GM11168 (cell line): ENCODE results near the gene CXCR2.
"Not testable (repeated sequence)": the region's sequence is repeated elsewhere in the genome, so short reads cannot be mapped to it uniquely, and the experiment has no call there.

ENCODE experiments used
- in situ Hi-C: fragments of 300-500 bp; cut with MboI; formaldehyde crosslinking; loops from one replicate; pipeline ENCODE4 v1.12.0; 2022; ENCODE audit warnings: low sequenced_read_pairs; ENCODE audit not compliant: unreplicated experiment

Gene CXCR2

DNA sequence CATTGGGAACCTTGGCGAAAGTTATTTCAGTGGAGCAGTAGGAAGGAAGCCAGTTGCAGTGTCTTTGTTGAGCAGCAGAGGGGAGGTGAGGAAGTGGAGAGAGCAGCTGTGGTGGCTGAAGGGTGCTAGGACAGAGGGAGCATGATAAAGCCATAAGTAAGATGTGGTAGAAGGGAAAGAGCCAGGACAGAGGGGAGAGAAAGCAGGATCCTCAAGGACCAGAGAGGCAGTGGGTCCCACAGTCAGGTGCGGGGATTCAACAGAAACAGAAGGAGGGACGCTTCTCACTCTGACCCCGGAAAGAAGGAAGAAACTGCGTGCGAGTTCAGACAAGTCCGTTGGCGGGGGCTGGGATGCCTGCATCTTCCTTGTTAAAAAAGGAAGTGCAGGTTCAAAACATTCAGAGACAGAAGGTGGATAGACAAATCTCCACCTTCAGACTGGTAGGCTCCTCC, at the start of gene CXCR2:
CXCR2 (plus strand) TSS at position 403 of the 455 bp plus-strand sequence. CDS start 8,774 bp downstream, outside the sequence.
- in situ Hi-C loops: no loop called here

DNA sequence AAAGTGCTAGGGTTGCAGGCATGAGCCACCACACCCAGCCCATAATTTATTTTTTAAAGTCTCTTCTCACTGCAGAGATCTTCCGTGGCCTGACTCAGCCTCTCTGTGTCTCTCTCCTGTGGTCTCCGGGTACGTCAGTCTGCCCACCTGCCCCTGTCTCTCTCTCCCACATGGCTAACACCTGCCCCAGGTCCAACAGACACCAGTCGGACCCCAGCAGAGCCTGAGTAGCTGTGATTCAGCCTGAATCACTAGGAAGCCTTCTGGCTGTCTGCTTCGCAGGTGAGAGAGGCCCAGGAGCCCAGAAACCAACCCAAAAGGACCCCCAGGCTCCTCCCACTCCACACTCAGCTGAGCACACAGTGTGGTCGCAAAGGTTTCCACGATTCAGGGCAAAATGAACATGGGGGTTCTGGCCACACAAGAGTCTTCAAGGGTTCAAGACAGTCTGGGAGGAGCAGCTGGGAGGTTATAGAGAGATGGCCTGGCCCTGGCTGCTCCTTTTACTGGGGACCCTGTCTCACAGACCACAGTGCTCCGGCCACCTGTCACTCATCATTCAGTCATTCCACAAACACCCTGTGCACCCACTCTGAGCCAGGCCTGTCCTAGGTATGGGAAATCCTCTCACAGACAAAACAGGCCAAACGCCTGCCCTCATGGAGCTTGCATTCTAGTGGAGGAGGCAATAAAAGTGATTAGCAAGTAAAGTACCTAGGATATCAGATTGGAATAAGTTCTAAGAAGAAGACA, 48.2 kb upstream of the CXCR2 start:
- in situ Hi-C loops: loop anchor here (25.0 kb wide), 1 partner anchor 290 kb away; no protein-coding TSS in a partner anchor

GRCh38 chr2:218079943-218080913, 45.6 kb upstream of the CXCR2 start:
- in situ Hi-C loops: loop anchor here (25.0 kb wide), 1 partner anchor 293 kb away; no protein-coding TSS in a partner anchor

DNA sequence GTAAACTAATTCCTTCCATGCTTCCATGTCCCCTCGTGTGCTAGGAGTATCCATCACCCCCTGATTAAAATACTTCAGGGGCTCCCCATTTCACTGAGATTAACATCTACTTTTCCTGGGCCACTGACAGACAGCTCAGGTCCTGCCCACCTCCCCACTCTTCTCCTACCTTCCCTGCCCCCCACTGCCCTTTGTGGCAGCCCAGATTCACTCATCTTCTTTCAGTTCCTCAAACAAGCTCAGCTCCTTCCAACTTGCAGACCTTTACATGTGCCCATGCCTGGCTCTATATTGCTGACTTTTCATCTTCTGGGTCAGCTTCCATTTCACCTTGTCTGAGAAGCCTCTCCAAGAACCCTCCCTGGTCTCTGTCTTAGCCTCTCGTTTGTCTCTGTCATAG, 44.8 kb upstream of the CXCR2 start:
- in situ Hi-C loops: loop anchor here (25.0 kb wide), 1 partner anchor 294 kb away; no protein-coding TSS in a partner anchor

DNA sequence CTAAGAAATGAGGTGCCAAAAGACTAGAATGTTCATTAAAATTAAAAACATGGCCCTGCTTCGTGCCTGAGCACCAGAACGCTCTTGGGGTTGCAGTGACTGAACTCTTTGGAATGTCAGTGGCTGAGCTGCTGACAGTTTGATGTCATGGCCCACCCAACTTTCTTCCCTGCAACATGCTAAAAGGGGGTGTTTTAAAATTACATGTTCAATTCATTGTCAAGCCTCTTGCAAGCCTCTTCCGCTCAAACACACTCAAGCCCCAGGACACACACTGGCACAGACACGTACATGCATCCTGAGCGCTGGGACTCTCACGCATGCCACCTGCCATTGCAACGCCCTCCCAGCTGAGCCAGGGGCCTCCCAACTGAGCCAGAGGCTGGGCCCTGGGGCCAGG, 44.1 kb upstream of the CXCR2 start:
- in situ Hi-C loops: loop anchor here (25.0 kb wide), 1 partner anchor 294 kb away; no protein-coding TSS in a partner anchor

GRCh38 chr2:218082586-218083351, 43.1 kb upstream of the CXCR2 start:
- in situ Hi-C loops: loop anchor here (25.0 kb wide), 1 partner anchor 295 kb away; no protein-coding TSS in a partner anchor

DNA sequence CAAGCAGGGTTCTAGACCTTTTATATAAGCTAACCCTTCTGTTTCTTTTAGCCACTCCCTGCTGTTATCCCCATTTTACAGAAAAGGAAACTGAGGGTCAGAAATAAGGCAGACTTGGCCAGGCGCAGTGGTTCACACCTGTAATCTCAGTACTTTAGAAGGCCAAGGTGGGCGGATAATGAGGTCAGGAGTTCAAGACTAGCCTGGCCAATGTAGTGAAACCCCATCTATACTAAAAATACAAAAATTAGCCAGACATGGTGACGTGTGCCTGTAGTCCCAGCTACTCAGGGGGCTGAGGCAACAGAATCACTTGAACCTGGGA, 42.5 kb upstream of the CXCR2 start:
- in situ Hi-C loops: loop anchor here (25.0 kb wide), 1 partner anchor 296 kb away; no protein-coding TSS in a partner anchor

DNA sequence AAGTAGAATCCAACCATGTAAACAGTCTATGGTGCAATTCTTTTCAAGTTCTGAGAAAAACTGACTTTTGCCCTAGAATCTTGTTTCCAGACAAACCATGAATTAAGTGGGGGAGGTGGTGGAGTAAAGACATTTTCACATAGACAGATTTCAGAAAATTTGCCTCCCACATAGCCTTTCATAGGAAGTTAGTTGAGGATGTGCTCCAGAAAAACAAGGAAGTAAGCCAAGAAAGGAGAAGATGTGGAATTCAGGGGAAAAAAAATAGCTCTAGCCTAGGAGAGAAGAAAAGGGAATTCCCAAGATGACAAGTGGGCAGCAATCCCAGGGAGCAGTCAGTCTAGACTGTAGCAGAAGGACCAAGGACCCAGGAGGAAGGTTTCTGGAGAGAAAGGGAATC, 39.4 kb upstream of the CXCR2 start:
- in situ Hi-C loops: loop anchor here (25.0 kb wide), 1 partner anchor 299 kb away; no protein-coding TSS in a partner anchor

- in situ Hi-C loops: loop anchor here (25.0 kb wide), 1 partner anchor 302 kb away; no protein-coding TSS in a partner anchor
These were observed 36.6 kb upstream of the CXCR2 start for GRCh38 chr2:218089259-218089658.

- in situ Hi-C loops: loop anchor here (25.0 kb wide), 1 partner anchor 304 kb away; no protein-coding TSS in a partner anchor
These were observed 34.1 kb upstream of the CXCR2 start for GRCh38 chr2:218091746-218092145.

GRCh38 chr2:218093879-218094278, 31.9 kb upstream of the CXCR2 start:
- in situ Hi-C loops: loop anchor here (25.0 kb wide), 1 partner anchor 307 kb away; no protein-coding TSS in a partner anchor

DNA sequence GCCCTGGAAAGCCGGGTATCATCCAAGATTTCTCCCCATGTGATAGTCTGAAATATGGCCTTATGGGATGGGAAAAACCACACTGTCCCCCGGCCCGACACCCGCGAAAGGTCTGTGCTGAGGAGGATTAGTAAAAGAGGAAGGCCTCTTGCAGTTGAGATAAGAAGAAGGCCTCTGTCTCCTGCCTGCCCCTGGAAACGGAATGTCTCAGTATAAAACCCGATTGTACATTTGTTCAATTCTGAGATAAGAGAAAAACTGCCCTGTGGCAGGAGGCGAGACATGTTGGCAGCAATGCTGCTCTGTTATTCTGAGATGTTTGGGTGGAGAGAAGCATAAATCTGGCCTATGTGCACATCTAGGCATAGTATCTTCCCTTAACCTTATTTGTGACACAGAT, 30.0 kb upstream of the CXCR2 start:
- in situ Hi-C loops: loop anchor here (5.0 to 25.0 kb wide), 2 partner anchors 46 to 309 kb away; no protein-coding TSS in a partner anchor

DNA sequence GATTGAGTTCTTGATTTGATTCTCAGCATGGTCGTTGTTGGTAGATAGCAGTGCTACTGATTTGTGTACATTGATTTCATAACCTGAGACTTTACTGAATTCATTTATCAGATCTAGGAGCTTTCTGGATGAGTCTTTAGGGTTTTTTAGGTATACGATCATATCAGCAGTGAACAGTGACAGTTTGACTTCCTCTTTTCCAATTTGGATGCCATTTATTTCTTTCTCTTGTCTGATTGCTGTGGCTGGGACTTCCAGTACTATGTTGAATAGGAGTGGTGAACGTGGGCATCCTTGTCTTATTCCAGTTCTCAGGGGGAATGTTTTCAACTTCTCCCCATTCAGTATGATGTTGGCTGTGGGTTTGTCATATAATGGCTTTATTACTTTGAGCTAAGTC, 27.9 kb upstream of the CXCR2 start:
- in situ Hi-C loops: loop anchor here (5.0 to 25.0 kb wide), 2 partner anchors 44 to 311 kb away; no protein-coding TSS in a partner anchor

DNA sequence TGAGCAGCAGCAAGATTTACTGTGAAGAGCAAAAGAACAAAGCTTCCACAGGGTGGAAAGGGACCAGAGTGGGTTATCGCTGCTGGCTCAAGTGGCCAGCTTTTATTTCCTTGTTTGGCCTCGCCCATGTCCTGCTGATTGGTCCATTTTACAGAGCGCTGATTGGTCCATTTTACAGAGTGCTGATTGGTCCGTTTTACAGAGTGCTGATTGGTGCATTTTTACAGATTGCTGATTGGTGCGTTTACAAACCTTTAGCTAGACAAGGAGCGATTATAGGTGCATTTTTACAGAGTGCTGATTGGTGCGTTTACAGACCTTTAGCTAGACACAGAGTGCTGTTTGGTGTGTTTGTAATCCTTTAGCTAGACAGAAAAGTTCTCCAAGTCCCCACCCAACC, 17.0 kb upstream of the CXCR2 start:
- in situ Hi-C loops: not testable (repeated sequence)

DNA sequence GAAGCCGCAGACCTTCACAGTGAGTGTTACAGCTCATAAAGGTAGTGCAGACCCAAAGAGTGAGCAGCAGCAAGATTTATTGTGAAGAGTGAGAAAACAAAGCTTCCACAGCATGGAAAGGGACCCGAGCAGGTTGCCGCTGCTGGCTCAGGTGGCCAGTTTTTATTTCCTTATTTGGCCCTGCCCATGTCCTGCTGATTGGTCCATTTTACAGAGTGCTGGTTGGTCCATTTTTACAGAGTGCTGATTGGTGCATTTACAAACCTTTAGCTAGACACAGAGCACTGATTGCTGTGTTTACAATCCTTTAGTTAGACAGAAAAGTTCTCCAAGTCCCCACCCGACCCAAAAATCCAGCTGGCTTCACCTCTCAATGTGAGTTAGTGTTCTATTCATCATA, 4.0 kb upstream of the CXCR2 start:
- in situ Hi-C loops: not testable (repeated sequence)

GRCh38 chr2:218122286-218122685, 3.5 kb upstream of the CXCR2 start:
- in situ Hi-C loops: not testable (repeated sequence)

DNA sequence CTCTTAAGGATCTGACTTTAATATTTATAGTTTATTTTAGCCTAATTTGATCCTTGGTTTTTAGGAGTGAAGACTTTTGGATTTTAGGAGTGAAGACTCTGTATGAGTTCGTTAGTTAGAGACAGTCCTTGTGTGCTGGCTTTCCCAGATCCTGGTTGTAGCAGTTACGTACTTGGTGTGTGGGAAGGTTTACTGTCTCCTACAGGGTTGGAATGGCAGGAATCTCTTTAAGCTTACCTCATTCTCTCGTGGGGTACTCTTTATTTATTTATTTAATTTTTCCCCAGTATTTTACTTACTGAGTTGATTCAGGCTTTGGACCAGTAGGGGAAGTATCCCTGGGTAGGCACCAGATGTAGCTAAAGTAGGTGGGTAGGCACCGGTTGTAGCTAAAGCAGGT, 1.8 kb upstream of the CXCR2 start:
- in situ Hi-C loops: no loop called here

DNA sequence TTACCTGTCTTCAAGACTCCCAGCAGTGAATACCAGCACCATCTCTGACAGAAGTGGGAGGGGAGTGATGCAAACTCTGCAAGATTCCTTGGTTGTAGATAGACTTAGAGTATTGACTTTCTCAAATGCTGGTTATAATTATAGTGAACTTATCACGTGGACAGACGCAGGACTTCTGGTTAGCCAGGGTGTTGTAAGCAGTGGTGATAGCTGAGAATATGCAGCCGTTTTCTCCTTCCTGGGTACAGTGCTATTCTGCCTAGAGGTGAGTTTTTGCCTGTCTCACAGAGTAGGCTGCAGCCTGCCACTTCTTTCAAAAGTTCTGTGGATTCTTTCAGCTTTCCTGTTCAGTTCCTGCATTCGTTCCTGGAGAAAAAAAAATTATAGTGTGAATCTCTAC, 733 bp upstream of the CXCR2 start:
- in situ Hi-C loops: no loop called here

GRCh38 chr2:218127929-218128455, 2.2 kb downstream of the CXCR2 start:
- in situ Hi-C loops: no loop called here
